ENCODE results near the gene EIF4G1. TPM values are rescaled to one million over a fixed set of nuclear protein-coding genes. Genes with fewer than 3 reads are reported as not detected.

EIF4G1 gene
- total RNA-seq, 1 experiment from 2014 or later: 496 TPM

GRCh38 chr3:184333190-184333589 lies 18.8 kb downstream of the EIF4G1 start:
- Histone ChIP-seq H3K4me3 (replicated peaks in 1 of 2; ENCODE audit: low read depth in 1 of 2, low read length in 2 of 2) (no peak overlapping the region), H3K27me3 (ENCODE audit: insufficient read depth, low read length) (no peaks in the 10 kb centered on the region), H3K4me2 (ENCODE audit: low read length) (0 out of 2 replicates have a peak overlapping the region, but pooled peaks have one; percentile 9), H3K36me3 (ENCODE audit: control insufficient read depth in 1 of 2, insufficient read depth in 2 of 2, low read length in 2 of 2) (peaks cover 49 to 64% of the 10 kb centered on the region in 2 experiments), H3K79me2 (ENCODE audit: insufficient read depth, low read length) (peaks cover 73% of the 10 kb centered on the region), H3K9ac (ENCODE audit: low read length) (peak overlapping the region; percentile 25; the same call in 1 of the 2 replicates), H3K4me1 (ENCODE audit: control insufficient read depth in 1 of 2, insufficient read depth in 2 of 2, low read length in 2 of 2) (peaks cover 2 to 68% of the 10 kb centered on the region in 2 experiments; a peak in 2 of 4 replicates), H3K9me2 (ENCODE audit: insufficient read depth) (no peaks in the 10 kb centered on the region), H3K9me3 (ENCODE audit: control insufficient read depth in 1 of 2, insufficient read depth in 1 of 2, low read depth in 1 of 2, low read length in 2 of 2) (no peaks in the 10 kb centered on the region), H4K20me1 (ENCODE audit: insufficient read depth) (peaks cover 28% of the 10 kb centered on the region; the same call in 1 of the 2 replicates), H3K27ac (ENCODE audit: low read depth, low read length) (peak overlapping the region; percentile 15; the same call in 1 of the 2 replicates), H2AFZ (ENCODE audit: low read depth, low read length, poor library complexity, severe bottlenecking) (no peak overlapping the region)
- ChIA-PET CTCF (no interaction called here), POLR2A (no interaction called here), RAD21 (ENCODE audit: low non-redundant PET in 1 of 2, low total read pairs in 2 of 2, uncharacterized antibody in 2 of 2, unreplicated experiment in 2 of 2) (no interaction called here)
- TF ChIP-seq POLR2A (IDR thresholded peaks at IDR 0.05; ENCODE audit: borderline replicate concordance, extremely low read depth, insufficient read depth, insufficient read length): no peak
- TF ChIP-seq CBX3 (IDR thresholded peaks at IDR 0.05; ENCODE audit: low read depth): no peak
- no peak for TF ChIP-seq EZH2 (IDR thresholded peaks at IDR 0.05)
- TF ChIP-seq MAX (IDR thresholded peaks at IDR 0.05): no peak
- no peak for TF ChIP-seq ATF3 (IDR thresholded peaks at IDR 0.05)
- no peak for TF ChIP-seq REST (IDR thresholded peaks at IDR 0.05; ENCODE audit: low read depth)
- TF ChIP-seq ELF1 (IDR thresholded peaks at IDR 0.05; ENCODE audit: borderline replicate concordance, low read depth): no peak
- TF ChIP-seq EZH2phosphoT487 (IDR thresholded peaks at IDR 0.05; ENCODE audit: borderline replicate concordance): no peak
- no peak for TF ChIP-seq POLR2AphosphoS5 (IDR thresholded peaks at IDR 0.05; ENCODE audit: low read depth, low read length)
- no peak for ATAC-seq
- no peak for DNase-seq (ENCODE audit: low read depth, low spot score)
- BruUV-seq (replicated peaks): no TSS peak
- intact Hi-C loops (cut with micrococcal nuclease): no loop called here

Data from HCT116 (cell line).